ENCODE data around the gene COL7A1.

DNA sequence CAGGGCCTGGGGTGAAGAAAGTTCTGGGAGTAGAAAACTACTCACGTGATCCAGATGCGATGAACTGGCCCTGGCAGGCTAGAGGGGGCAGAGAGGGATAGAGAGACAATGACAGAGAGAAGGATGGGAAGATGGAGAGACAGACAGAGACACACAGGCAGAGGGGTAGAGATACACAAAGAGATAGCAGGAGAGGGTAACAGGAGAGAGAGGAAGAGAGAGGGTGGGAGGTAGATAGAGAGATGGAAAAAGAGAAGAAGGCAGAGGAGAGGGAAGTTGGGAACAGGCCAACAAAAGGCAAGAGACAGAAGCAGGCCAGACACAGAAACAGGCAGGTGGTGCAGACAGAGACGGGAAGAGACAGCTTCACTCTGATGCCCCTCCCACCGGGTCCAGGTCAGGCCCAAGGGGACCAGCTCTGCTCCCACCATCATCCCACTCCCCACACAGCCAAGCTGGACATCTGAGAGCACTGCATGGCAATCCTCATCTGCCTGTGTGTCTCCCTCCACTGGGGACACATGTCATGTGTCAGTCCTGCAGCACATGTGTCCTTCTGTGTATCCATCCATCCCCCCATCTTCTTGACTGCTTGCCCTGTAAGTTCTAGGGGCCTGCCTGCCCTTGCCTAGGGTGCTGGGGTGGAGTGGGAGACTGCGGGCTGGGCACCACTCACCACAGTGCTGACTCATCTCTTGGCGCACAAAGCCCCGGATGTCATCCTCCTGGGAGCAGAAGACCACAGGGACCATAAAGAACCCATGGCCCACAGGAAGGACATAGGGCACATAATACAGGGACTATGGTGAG lies 29.3 kb downstream of the COL7A1 start:
- TF ChIP-seq CTCF (IDR thresholded peaks at IDR 0.05) (no peak), TCF7L2 (IDR thresholded peaks at IDR 0.05; ENCODE audit: low read depth, low read length) (no peak)
- TF ChIP-seq, protein P1, sequence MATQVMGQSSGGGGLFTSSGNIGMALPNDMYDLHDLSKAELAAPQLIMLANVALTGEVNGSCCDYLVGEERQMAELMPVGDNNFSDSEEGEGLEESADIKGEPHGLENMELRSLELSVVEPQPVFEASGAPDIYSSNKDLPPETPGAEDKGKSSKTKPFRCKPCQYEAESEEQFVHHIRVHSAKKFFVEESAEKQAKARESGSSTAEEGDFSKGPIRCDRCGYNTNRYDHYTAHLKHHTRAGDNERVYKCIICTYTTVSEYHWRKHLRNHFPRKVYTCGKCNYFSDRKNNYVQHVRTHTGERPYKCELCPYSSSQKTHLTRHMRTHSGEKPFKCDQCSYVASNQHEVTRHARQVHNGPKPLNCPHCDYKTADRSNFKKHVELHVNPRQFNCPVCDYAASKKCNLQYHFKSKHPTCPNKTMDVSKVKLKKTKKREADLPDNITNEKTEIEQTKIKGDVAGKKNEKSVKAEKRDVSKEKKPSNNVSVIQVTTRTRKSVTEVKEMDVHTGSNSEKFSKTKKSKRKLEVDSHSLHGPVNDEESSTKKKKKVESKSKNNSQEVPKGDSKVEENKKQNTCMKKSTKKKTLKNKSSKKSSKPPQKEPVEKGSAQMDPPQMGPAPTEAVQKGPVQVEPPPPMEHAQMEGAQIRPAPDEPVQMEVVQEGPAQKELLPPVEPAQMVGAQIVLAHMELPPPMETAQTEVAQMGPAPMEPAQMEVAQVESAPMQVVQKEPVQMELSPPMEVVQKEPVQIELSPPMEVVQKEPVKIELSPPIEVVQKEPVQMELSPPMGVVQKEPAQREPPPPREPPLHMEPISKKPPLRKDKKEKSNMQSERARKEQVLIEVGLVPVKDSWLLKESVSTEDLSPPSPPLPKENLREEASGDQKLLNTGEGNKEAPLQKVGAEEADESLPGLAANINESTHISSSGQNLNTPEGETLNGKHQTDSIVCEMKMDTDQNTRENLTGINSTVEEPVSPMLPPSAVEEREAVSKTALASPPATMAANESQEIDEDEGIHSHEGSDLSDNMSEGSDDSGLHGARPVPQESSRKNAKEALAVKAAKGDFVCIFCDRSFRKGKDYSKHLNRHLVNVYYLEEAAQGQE (IDR thresholded peaks at IDR 0.05; ENCODE audit: insufficient read depth in 1 of 2, low read depth in 2 of 2, low read length in 1 of 2): no peak
